GM08714 (cell line): Measurements from ENCODE around the gene PHKG2.

Experiments used
- H3K4me3 ChIP-seq: fragments of 200-500 bp; sonication (Bioruptor generic); 2 replicates; pipeline ENCODE4 v1.5.1; 2014; ENCODE audit warnings: mild to moderate bottlenecking, low read length, inconsistent platforms
- ZNF274 ChIP-seq: IDR thresholded peaks from 2 replicates; pipeline ENCODE4 v1.6.1; 2012; ENCODE audit warnings: mild to moderate bottlenecking, low read depth, low read length

PHKG2 gene

GRCh38 chr16:30760001-30760559 is 11.9 kb downstream of the PHKG2 start:
- H3K4me3 ChIP-seq, result no peak overlapping the region
- TF ChIP-seq ZNF274, result no peak

- H3K4me3 ChIP-seq, result peak overlapping the region; percentile 96
- no peak for TF ChIP-seq ZNF274
These were observed 12.6 kb downstream of the PHKG2 start for GRCh38 chr16:30760577-30761426.

GRCh38 chr16:30761427-30761927 is 13.3 kb downstream of the PHKG2 start:
- peak overlapping the region; percentile 96 for H3K4me3 ChIP-seq
- TF ChIP-seq ZNF274, result no peak

GRCh38 chr16:30761928-30762902 is 14.0 kb downstream of the PHKG2 start, which contains the start of the genes CFAP119 and RNF40:
Gene CFAP119 (minus strand): TSS chr16:30762062. CDS start chr16:30761748, 314 bp downstream.
Gene RNF40 (plus strand): TSS chr16:30762322. CDS start chr16:30762546, 224 bp downstream.
- no peak for TF ChIP-seq ZNF274
- peak within 1 kb of the TSS; percentile 96 for H3K4me3 ChIP-seq

- peak overlapping the region; percentile 96 for H3K4me3 ChIP-seq
- TF ChIP-seq ZNF274, result no peak
These were observed 14.9 kb downstream of the PHKG2 start for GRCh38 chr16:30762991-30763725.

GRCh38 chr16:30764086-30764485 is 15.9 kb downstream of the PHKG2 start:
- TF ChIP-seq ZNF274, result no peak
- H3K4me3 ChIP-seq, result no peak overlapping the region

- H3K4me3 ChIP-seq, result no peak overlapping the region
- no peak for TF ChIP-seq ZNF274
These were observed 16.7 kb downstream of the PHKG2 start for GRCh38 chr16:30764816-30765465.

GRCh38 chr16:30766206-30766932 is 18.1 kb downstream of the PHKG2 start:
- TF ChIP-seq ZNF274, result no peak
- no peak overlapping the region for H3K4me3 ChIP-seq

GRCh38 chr16:30766933-30767284 is 18.7 kb downstream of the PHKG2 start:
- TF ChIP-seq ZNF274, result no peak
- H3K4me3 ChIP-seq, result no peak overlapping the region

GRCh38 chr16:30767767-30768465 is 19.7 kb downstream of the PHKG2 start:
- no peak for TF ChIP-seq ZNF274
- H3K4me3 ChIP-seq, result no peak overlapping the region

GRCh38 chr16:30768583-30769181 is 20.5 kb downstream of the PHKG2 start:
- no peak for TF ChIP-seq ZNF274
- H3K4me3 ChIP-seq, result no peak overlapping the region
